MM.1S (cell line): Measurements from ENCODE around the gene F11R.

ENCODE experiments used
- DNase-seq: peaks from one replicate; pipeline ENCODE4 v3.0.0-alpha.2; 2015
- H2AFZ ChIP-seq: fragments of 300-600 bp; sonication (generic); 2 replicates; pipeline ENCODE4 v1.6.0; 2016; ENCODE audit warnings: antibody characterized with exemption, low read length
- H3F3A ChIP-seq: fragments of 300-600 bp; sonication (generic); 2 replicates; pipeline ENCODE4 v1.6.1; 2016; ENCODE audit warnings: mild to moderate bottlenecking, antibody characterized with exemption, low read length, moderate library complexity, mixed read lengths; ENCODE audit not compliant: insufficient read depth
- H3K27ac ChIP-seq: fragments of 300-600 bp; sonication (generic); 2 replicates; pipeline ENCODE4 v1.5.1; 2016; ENCODE audit warnings: mild to moderate bottlenecking, low read length
- H3K27me3 ChIP-seq: fragments of 300-600 bp; sonication (generic); replicated peaks from 2 replicates; pipeline ENCODE4 v1.6.0; 2016; ENCODE audit warnings: low read length; ENCODE audit not compliant: insufficient read depth
- H3K36me3 ChIP-seq: fragments of 300-600 bp; sonication (generic); replicated peaks from 2 replicates; pipeline ENCODE4 v1.6.1; 2016; ENCODE audit warnings: mild to moderate bottlenecking, low read length, mixed read lengths; ENCODE audit not compliant: insufficient read depth
- H3K4me1 ChIP-seq: fragments of 300-600 bp; sonication (generic); 2 replicates; pipeline ENCODE4 v1.6.1; 2016; ENCODE audit warnings: low read length, mixed read lengths
- H3K4me2 ChIP-seq: fragments of 300-600 bp; sonication (generic); 2 replicates; pipeline ENCODE4 v1.6.0; 2016; ENCODE audit warnings: low read depth, low read length
- H3K4me3 ChIP-seq: fragments of 300-600 bp; sonication (generic); 2 replicates; pipeline ENCODE4 v1.5.1; 2016; ENCODE audit warnings: low read length, mixed read lengths
- H3K79me2 ChIP-seq: fragments of 300-600 bp; sonication (generic); 2 replicates; pipeline ENCODE4 v1.6.1; 2016; ENCODE audit warnings: mixed run types, low read length, mixed read lengths
- H3K9ac ChIP-seq: fragments of 300-600 bp; sonication (generic); 2 replicates; pipeline ENCODE4 v1.6.1; 2016; ENCODE audit warnings: low read length, mixed read lengths
- H3K9me2 ChIP-seq: fragments of 300-600 bp; sonication (generic); replicated peaks from 2 replicates; pipeline ENCODE4 v1.6.1; 2016; ENCODE audit warnings: mild to moderate bottlenecking, low read length, mixed read lengths; ENCODE audit not compliant: insufficient read depth
- H3K9me3 ChIP-seq: fragments of 300-600 bp; sonication (generic); replicated peaks from 2 replicates; pipeline ENCODE4 v1.6.1; 2016; ENCODE audit warnings: mild to moderate bottlenecking, low read length, mixed read lengths; ENCODE audit not compliant: insufficient read depth
- H4K20me1 ChIP-seq: fragments of 300-600 bp; sonication (generic); 2 replicates; pipeline ENCODE4 v1.6.1; 2016; ENCODE audit warnings: mild to moderate bottlenecking, low read length, moderate library complexity, mixed read lengths; ENCODE audit not compliant: insufficient read depth
- EZH2 ChIP-seq: fragments of 300-600 bp; sonication (generic); optimal IDR thresholded peaks from 2 replicates; pipeline ENCODE3; 2017; ENCODE audit warnings: low read depth, mild to moderate bottlenecking, antibody characterized with exemption, low read length, mixed read lengths
- EZH2phosphoT487 ChIP-seq: fragments of 300-600 bp; sonication (generic); IDR thresholded peaks from 2 replicates; pipeline ENCODE4 v1.6.1; 2018; ENCODE audit warnings: antibody characterized with exemption, low read length
- TF ChIP-seq, protein P1 (sequence below): fragments of 300-600 bp; sonication (generic); IDR thresholded peaks from 2 replicates; pipeline ENCODE4 v1.5.1; 2016; ENCODE audit warnings: antibody characterized with exemption, low read length, mixed read lengths

The F11R gene

DNA sequence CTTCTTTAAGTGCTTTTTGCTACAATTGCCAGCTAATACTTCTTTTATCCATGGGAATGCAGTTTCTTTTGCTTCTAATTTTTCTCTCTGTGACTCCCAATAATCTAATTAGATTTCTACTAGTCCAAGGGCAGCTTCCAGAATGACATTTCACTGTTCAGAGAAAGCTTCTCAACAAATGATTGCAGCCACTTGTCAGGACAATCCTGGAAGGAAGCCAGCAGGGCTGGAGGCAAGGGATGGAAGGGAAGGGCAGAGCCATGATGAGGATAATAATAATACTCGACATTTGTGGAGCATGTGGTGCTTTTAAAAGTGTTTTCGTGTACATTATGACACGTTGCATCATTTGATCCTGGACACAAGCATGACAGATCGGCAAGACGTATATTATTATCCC lies 19.4 kb downstream of the F11R start:
- no peak overlapping the region for H3K27ac ChIP-seq
- H2AFZ ChIP-seq: no peak overlapping the region
- H4K20me1 ChIP-seq: no peaks in the 10 kb centered on the region
- DNase-seq: no peak
- H3K4me2 ChIP-seq: no peak overlapping the region
- no peaks in the 10 kb centered on the region for H3K9me3 ChIP-seq
- H3K79me2 ChIP-seq: peaks cover 46% of the 10 kb centered on the region
- no peaks in the 10 kb centered on the region for H3K27me3 ChIP-seq
- no peaks in the 10 kb centered on the region; the same call in 1 of the 2 replicates for H3F3A ChIP-seq
- no peak overlapping the region for H3K4me3 ChIP-seq
- H3K9ac ChIP-seq: no peak overlapping the region
- H3K4me1 ChIP-seq: no peaks in the 10 kb centered on the region
- no peaks in the 10 kb centered on the region for H3K9me2 ChIP-seq
- TF ChIP-seq, protein P1, sequence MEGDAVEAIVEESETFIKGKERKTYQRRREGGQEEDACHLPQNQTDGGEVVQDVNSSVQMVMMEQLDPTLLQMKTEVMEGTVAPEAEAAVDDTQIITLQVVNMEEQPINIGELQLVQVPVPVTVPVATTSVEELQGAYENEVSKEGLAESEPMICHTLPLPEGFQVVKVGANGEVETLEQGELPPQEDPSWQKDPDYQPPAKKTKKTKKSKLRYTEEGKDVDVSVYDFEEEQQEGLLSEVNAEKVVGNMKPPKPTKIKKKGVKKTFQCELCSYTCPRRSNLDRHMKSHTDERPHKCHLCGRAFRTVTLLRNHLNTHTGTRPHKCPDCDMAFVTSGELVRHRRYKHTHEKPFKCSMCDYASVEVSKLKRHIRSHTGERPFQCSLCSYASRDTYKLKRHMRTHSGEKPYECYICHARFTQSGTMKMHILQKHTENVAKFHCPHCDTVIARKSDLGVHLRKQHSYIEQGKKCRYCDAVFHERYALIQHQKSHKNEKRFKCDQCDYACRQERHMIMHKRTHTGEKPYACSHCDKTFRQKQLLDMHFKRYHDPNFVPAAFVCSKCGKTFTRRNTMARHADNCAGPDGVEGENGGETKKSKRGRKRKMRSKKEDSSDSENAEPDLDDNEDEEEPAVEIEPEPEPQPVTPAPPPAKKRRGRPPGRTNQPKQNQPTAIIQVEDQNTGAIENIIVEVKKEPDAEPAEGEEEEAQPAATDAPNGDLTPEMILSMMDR: no peak
- no peak for TF ChIP-seq EZH2
- TF ChIP-seq EZH2phosphoT487: no peak
- H3K36me3 ChIP-seq: 0 out of 2 replicates have a peak, but pooled peaks cover 6% of the 10 kb centered on the region

DNA sequence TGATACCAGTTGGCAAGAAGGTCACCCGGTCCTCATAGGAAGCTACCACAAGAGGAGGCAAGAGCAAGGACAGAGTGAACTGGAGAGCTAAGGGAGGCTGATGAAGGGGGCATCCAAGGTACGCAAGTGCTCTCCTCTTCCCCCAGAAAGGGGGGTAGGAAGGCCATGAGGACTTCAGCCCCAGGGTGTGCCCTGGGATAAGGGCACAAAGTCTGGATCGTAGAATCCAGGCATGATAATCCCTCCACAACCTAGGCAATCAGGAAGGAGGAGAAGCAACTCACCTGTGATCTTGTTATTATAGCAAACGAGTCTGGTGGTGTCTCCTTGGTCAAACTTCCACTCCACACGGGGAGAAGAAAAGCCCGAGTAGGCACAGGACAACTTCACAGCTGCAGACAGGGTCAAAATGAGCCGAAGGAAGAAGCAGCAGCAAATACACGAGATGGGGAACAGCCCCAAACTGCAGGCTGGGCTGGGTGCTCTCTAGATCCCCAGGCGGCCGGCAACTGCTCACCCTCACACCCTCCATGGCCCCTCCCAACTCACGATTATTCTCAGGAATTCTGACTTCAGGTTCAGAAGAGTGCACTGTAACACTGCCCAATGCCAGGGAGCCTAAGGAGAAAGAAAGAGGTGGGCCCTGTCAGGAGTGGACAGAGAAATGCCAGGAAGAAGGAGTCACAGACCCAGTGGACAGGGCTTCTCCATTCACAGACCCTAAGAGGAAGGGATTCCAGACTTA lies 20.0 kb downstream of the F11R start:
- H3K9me3 ChIP-seq: no peaks in the 10 kb centered on the region
- no peaks in the 10 kb centered on the region for H4K20me1 ChIP-seq
- no peaks in the 10 kb centered on the region for H3K4me1 ChIP-seq
- H3K79me2 ChIP-seq: peaks cover 40% of the 10 kb centered on the region
- H3K4me2 ChIP-seq: no peak overlapping the region
- H3K9me2 ChIP-seq: no peaks in the 10 kb centered on the region
- no peak overlapping the region for H3K9ac ChIP-seq
- H3K27me3 ChIP-seq: no peaks in the 10 kb centered on the region
- no peak for DNase-seq
- TF ChIP-seq EZH2phosphoT487 (no peak), EZH2 (no peak)
- TF ChIP-seq, protein P1: no peak
- 0 out of 2 replicates have a peak, but pooled peaks cover 6% of the 10 kb centered on the region for H3K36me3 ChIP-seq
- H3K4me3 ChIP-seq: no peak overlapping the region
- no peaks in the 10 kb centered on the region; the same call in 1 of the 2 replicates for H3F3A ChIP-seq
- no peak overlapping the region for H3K27ac ChIP-seq
- H2AFZ ChIP-seq: no peak overlapping the region

DNA sequence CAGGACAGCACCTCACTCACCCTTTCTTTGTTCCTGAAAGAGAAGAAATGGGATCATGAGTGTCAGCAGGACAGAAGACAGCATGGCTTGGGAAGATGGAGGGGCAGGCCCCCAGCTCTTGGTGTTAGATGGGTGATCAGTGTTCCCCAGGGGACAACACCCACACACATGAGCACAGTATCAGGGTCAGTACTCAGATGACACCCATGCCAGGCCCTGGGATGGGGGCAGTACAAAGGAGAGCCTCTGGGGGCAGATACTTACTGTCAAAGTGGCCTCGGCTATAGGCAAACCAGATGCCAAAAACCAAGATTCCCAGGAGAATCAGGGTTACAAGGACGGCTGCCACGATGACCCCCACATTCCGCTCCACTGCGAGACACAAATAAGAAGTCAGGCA lies 21.6 kb downstream of the F11R start:
- no peak overlapping the region for H3K27ac ChIP-seq
- H3K9ac ChIP-seq: no peak overlapping the region
- no peak overlapping the region for H3K4me3 ChIP-seq
- H3K79me2 ChIP-seq: peaks cover 25% of the 10 kb centered on the region
- DNase-seq: no peak
- TF ChIP-seq, protein P1: no peak
- TF ChIP-seq EZH2 (no peak), EZH2phosphoT487 (no peak)
- H3K4me1 ChIP-seq: no peaks in the 10 kb centered on the region
- no peaks in the 10 kb centered on the region for H3K27me3 ChIP-seq
- H3K4me2 ChIP-seq: no peak overlapping the region
- no peaks in the 10 kb centered on the region for H4K20me1 ChIP-seq
- no peaks in the 10 kb centered on the region; the same call in 1 of the 2 replicates for H3F3A ChIP-seq
- H3K36me3 ChIP-seq: 0 out of 2 replicates have a peak, but pooled peaks cover 6% of the 10 kb centered on the region
- H2AFZ ChIP-seq: no peak overlapping the region
- no peaks in the 10 kb centered on the region for H3K9me3 ChIP-seq
- H3K9me2 ChIP-seq: no peaks in the 10 kb centered on the region
